Astrocyte of the spinal cord (primary cell): ENCODE data around the gene TFAP2E.
"Not testable (repeated sequence)": the region's sequence is repeated elsewhere in the genome, so short reads cannot be mapped to it uniquely, and the experiment has no call there.

Experiments
- DNase-seq: peaks from one replicate; pipeline ENCODE4 v3.0.0; 2011; ENCODE audit warnings: low read depth, low spot score
- H3K4me3 ChIP-seq: 2 replicates; pipeline ENCODE4 v1.5.1; 2011; ENCODE audit warnings: low read depth, mild to moderate bottlenecking, low read length, moderate library complexity
- in situ Hi-C: cut with HindIII; loops from 2 replicates; pipeline ENCODE4 v1.10.0; 2017; ENCODE audit warnings: low sequenced_read_pairs
- TF ChIP-seq, protein P1 (sequence below): IDR thresholded peaks from 2 replicates; pipeline ENCODE4 v1.5.1; 2012; ENCODE audit warnings: low read depth, mild to moderate bottlenecking, low read length, inconsistent platforms

TFAP2E gene

DNA sequence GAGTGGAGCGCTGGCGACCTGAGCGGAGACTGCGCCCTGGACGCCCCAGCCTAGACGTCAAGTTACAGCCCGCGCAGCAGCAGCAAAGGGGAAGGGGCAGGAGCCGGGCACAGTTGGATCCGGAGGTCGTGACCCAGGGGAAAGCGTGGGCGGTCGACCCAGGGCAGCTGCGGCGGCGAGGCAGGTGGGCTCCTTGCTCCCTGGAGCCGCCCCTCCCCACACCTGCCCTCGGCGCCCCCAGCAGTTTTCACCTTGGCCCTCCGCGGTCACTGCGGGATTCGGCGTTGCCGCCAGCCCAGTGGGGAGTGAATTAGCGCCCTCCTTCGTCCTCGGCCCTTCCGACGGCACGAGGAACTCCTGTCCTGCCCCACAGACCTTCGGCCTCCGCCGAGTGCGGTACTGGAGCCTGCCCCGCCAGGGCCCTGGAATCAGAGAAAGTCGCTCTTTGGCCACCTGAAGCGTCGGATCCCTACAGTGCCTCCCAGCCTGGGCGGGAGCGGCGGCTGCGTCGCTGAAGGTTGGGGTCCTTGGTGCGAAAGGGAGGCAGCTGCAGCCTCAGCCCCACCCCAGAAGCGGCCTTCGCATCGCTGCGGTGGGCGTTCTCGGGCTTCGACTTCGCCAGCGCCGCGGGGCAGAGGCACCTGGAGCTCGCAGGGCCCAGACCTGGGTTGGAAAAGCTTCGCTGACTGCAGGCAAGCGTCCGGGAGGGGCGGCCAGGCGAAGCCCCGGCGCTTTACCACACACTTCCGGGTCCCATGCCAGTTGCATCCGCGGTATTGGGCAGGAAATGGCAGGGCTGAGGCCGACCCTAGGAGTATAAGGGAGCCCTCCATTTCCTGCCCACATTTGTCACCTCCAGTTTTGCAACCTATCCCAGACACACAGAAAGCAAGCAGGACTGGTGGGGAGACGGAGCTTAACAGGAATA lies 4.2 kb downstream of the TFAP2E start:
- H3K4me3 ChIP-seq, result peak overlapping the region; percentile 3
- TF ChIP-seq, protein P1, sequence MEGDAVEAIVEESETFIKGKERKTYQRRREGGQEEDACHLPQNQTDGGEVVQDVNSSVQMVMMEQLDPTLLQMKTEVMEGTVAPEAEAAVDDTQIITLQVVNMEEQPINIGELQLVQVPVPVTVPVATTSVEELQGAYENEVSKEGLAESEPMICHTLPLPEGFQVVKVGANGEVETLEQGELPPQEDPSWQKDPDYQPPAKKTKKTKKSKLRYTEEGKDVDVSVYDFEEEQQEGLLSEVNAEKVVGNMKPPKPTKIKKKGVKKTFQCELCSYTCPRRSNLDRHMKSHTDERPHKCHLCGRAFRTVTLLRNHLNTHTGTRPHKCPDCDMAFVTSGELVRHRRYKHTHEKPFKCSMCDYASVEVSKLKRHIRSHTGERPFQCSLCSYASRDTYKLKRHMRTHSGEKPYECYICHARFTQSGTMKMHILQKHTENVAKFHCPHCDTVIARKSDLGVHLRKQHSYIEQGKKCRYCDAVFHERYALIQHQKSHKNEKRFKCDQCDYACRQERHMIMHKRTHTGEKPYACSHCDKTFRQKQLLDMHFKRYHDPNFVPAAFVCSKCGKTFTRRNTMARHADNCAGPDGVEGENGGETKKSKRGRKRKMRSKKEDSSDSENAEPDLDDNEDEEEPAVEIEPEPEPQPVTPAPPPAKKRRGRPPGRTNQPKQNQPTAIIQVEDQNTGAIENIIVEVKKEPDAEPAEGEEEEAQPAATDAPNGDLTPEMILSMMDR, result no peak
- DNase-seq, result no peak
- in situ Hi-C loops, result no loop called here

DNA sequence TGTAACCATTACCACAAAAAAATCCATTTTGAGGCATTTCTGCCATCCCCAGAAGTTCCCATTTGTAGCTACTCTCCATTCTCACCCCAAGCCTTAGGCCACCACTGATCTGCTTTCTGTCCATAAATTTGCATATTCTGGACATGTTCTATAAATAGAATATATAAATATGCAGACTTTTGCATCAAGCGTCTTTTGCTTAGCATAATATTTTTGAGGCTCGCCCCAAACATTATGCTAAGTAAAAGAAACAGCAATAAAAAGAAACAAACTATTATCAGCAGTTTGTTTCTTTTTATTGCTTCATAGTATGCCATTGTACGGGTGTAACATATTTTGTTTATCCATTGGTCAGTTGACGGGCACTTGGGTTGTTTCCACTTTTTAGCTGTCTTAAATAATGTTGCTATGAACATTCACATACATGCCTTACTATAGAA lies 7.9 kb downstream of the TFAP2E start:
- TF ChIP-seq, protein P1, result no peak
- H3K4me3 ChIP-seq, result no peak overlapping the region
- no peak for DNase-seq
- in situ Hi-C loops, result no loop called here

GRCh38 chr1:35581621-35582020 lies 8.5 kb downstream of the TFAP2E start:
- DNase-seq, H3K4me3 ChIP-seq, in situ Hi-C loops: not testable (repeated sequence)

DNA sequence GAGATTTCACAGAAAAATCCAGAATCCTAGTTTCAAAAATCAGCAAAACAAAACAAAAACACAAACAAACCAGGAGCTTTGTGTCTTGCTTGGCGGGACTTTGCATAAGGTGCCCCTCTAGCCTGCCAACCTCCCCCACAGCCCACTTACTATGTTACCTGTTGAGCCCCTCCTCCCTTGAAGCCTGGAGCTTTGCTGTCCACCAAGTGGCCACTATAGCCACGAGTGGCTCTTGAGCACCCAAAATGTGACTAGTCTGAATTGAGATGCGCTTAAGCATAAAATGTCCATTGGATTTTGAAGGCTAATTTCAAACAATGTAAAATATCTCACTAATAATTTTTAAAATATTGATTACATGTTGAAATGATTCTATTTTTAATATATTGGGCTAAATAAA lies 12.2 kb downstream of the TFAP2E start:
- no peak overlapping the region for H3K4me3 ChIP-seq
- in situ Hi-C loops, result no loop called here
- TF ChIP-seq, protein P1, result no peak
- no peak for DNase-seq

DNA sequence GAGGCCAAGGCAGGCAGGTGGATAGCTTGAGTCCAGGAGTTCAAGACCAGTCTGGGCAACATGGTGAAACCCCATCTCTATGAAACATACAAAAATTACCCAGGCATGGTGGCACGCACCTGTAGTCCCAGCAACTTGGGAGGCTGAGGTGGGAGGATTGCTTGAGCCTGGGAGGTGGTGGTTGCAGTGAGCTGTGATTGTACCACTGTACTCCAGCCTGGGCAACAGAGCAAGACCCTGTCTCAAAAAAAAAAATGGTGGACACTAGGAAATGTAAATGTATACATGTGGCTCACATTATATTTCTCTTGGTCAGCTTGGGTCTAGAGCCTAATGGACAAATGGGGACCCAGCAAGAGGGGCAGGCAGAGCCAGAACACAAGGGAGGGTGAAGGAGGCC lies 12.7 kb downstream of the TFAP2E start:
- in situ Hi-C loops, DNase-seq, H3K4me3 ChIP-seq: not testable (repeated sequence)

DNA sequence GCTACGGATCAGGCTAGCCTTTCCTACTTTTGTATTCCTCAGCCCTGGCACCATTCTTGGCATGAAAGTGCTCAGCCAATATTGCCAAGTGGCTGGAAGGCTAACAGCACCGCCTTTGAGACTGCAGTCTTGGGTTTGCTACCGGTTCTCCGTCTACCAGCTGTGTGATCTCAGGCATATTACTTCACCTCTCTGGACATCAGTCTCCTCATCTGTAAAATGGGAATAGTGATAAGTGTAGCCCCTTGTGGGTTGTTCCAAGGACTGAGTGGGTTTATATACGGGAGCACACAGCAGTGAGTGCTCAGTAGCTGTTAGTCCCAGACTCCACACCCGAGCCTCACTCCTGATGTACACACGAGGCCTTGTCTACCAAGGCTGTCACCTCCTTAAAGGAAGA lies 13.7 kb downstream of the TFAP2E start:
- in situ Hi-C loops, result no loop called here
- no peak overlapping the region for H3K4me3 ChIP-seq
- no peak for DNase-seq
- TF ChIP-seq, protein P1, result no peak

GRCh38 chr1:35587736-35588135 lies 14.6 kb downstream of the TFAP2E start:
- H3K4me3 ChIP-seq, result no peak overlapping the region
- DNase-seq, result no peak
- TF ChIP-seq, protein P1, result no peak
- in situ Hi-C loops, result no loop called here
